Uterus (tissue), 2 donors: ENCODE measurements around the gene METAP1.

ENCODE experiments used
- POLR2A ChIP-seq, 2 donors: fragments of 450-650 bp; IDR thresholded peaks; one replicate each; pipeline ENCODE4 v1.6.1; 2016; ENCODE audit warnings: antibody characterized with exemption in 2 of 2, mild to moderate bottlenecking in 1 of 2, moderate library complexity in 1 of 2
- TF ChIP-seq, protein P1 (sequence below), 4 experiments: fragments of 200-600 bp in 2 of 4; fragments of 450-650 bp in 2 of 4; sonication (generic) in 2 of 4; IDR thresholded peaks; one replicate each; pipeline ENCODE4 v1.5.1; 2016 to 2019; ENCODE audit warnings: antibody characterized with exemption in 4 of 4, mild to moderate bottlenecking in 2 of 4, moderate library complexity in 1 of 4

DNA sequence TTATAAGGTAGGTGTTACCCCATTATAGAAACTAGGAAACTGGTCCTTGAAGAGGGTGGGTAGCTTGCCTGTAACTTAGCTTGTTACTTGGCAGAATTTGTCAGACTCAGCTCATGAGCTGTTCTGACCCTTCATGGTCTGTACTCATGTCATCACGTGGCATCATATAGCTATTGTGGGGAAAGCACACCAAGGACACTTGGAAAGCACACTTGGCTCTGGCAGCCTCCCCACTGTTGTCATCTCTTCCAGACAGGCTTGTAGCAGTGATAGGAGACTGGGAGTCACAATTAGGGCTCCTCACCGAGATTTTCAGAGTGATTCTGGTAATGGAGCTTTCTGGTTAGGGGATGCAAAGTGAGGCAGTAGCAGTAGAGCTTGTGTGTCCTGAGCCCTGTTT is 62.7 kb downstream of the METAP1 start:
- TF ChIP-seq, protein P1, sequence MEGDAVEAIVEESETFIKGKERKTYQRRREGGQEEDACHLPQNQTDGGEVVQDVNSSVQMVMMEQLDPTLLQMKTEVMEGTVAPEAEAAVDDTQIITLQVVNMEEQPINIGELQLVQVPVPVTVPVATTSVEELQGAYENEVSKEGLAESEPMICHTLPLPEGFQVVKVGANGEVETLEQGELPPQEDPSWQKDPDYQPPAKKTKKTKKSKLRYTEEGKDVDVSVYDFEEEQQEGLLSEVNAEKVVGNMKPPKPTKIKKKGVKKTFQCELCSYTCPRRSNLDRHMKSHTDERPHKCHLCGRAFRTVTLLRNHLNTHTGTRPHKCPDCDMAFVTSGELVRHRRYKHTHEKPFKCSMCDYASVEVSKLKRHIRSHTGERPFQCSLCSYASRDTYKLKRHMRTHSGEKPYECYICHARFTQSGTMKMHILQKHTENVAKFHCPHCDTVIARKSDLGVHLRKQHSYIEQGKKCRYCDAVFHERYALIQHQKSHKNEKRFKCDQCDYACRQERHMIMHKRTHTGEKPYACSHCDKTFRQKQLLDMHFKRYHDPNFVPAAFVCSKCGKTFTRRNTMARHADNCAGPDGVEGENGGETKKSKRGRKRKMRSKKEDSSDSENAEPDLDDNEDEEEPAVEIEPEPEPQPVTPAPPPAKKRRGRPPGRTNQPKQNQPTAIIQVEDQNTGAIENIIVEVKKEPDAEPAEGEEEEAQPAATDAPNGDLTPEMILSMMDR (IDR thresholded peaks at IDR 0.05), result no peak
- TF ChIP-seq POLR2A (IDR thresholded peaks at IDR 0.05), result no peak
